IPS-15b (cell line): ENCODE data around the gene PRAC1.
A peak's percentile ranks its signal among the peaks of the same experiment; 100 is the strongest.

Source experiments
- H3K27me3 ChIP-seq: one replicate; pipeline ENCODE4 v1.6.1; 2013; ENCODE audit warnings: low read length; ENCODE audit not compliant: control insufficient read depth, insufficient read depth
- H3K36me3 ChIP-seq: one replicate; pipeline ENCODE4 v1.6.1; 2013; ENCODE audit warnings: low read length; ENCODE audit not compliant: control insufficient read depth, insufficient read depth
- H3K4me1 ChIP-seq: one replicate; pipeline ENCODE4 v1.6.1; 2013; ENCODE audit warnings: mild to moderate bottlenecking, low read length; ENCODE audit not compliant: control insufficient read depth, insufficient read depth
- H3K4me3 ChIP-seq: one replicate; pipeline ENCODE4 v1.5.1; 2013; ENCODE audit warnings: low read depth, low read length
- H3K9ac ChIP-seq: one replicate; pipeline ENCODE4 v1.6.1; 2013; ENCODE audit warnings: low read depth, mild to moderate bottlenecking, low read length
- H3K9me3 ChIP-seq: one replicate; pipeline ENCODE4 v1.6.1; 2013; ENCODE audit warnings: mild to moderate bottlenecking, low read length; ENCODE audit not compliant: control insufficient read depth, insufficient read depth

PRAC1 gene

DNA sequence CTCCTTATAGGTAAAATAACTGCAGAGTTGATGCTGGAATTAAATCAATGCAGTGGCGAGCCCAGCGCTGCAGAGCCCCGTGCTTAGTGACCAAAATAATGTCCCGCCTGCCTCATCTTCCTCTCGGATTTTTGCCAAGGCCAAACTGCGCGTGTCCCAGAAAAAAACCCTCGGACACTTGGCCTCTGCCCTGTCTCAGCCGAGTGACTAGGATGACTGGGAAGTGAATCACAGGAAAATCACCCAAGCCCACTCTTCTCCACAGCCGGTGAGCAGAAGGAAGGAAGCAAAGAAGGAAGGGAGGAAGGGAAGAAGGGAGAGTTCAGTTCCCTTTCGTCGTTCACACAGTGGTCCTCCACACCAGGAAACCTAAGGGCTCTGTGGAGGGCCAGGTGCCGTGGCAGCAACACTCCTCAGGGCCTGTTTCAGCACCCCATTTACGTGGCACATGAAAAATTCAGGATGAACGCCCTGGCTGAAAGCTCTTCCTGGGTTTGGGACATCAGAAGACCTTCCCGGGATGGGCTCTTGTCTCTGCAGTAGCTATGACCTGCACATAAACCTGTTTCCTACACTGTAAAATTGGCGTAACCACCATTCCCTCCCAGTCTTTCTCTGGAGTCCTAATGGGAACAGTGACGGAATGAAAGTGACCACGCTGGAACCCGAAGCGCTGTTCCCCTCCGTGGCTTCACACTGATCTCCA, 31.6 kb upstream of the PRAC1 start:
- peak overlapping the region; percentile 35 for H3K4me3 ChIP-seq
- H3K9me3 ChIP-seq, result no peaks in the 10 kb centered on the region
- H3K27me3 ChIP-seq, result peaks cover 98% of the 10 kb centered on the region
- H3K4me1 ChIP-seq, result no peaks in the 10 kb centered on the region
- no peaks in the 10 kb centered on the region for H3K36me3 ChIP-seq
- no peak overlapping the region for H3K9ac ChIP-seq

DNA sequence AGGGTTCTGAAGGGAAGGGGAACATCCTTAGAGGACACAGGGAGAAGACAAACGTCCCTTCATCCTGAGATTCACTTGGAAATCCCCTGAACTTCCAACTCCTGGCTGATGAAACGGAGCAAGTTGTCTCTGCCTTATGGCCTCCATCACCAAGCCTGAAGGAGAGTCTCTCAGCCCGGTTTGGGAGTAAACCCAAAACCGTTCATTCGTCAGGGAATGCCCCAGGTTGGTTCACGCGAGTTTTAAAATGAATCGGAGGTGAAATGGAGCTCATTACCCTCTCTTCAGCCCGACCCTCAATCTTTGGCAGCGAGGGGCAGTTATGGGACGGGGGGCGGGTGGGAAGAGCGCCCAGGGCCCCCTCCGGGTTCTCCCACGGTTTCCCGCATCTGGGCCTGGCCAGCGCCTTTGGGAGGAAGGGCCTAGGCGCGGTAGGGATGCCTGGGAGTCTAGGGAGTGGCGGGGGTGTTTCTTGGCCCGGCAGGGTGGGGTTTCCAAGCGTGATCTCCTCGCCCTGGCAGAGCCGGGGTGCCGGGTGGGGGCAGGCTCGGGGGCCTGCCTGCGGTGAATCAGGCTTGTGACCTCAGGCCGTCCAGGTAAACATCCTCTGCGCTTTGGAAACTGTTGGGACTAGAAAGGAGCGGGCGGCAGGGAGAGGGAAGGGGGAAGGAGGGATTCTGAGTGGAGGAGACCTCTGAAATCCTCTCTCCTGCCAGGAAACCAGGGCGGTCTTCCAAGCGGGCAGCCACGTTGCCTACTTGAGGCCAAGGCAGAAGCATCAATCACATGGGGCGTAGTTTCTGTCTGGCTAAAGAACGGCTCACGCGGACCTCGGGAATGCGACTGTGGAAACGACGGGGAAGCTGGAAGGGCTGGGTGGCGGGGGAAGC, 30.3 kb upstream of the PRAC1 start:
- Histone ChIP-seq H3K4me3 (peak overlapping the region; percentile 28), H3K9ac (no peak overlapping the region), H3K27me3 (peaks cover 100% of the 10 kb centered on the region), H3K4me1 (no peaks in the 10 kb centered on the region), H3K9me3 (no peaks in the 10 kb centered on the region), H3K36me3 (no peaks in the 10 kb centered on the region)

GRCh38 chr17:48751733-48752398, 29.5 kb upstream of the PRAC1 start:
- peaks cover 100% of the 10 kb centered on the region for H3K27me3 ChIP-seq
- H3K4me3 ChIP-seq, result peak overlapping the region; percentile 28
- no peaks in the 10 kb centered on the region for H3K36me3 ChIP-seq
- H3K9ac ChIP-seq, result no peak overlapping the region
- no peaks in the 10 kb centered on the region for H3K9me3 ChIP-seq
- no peaks in the 10 kb centered on the region for H3K4me1 ChIP-seq

DNA sequence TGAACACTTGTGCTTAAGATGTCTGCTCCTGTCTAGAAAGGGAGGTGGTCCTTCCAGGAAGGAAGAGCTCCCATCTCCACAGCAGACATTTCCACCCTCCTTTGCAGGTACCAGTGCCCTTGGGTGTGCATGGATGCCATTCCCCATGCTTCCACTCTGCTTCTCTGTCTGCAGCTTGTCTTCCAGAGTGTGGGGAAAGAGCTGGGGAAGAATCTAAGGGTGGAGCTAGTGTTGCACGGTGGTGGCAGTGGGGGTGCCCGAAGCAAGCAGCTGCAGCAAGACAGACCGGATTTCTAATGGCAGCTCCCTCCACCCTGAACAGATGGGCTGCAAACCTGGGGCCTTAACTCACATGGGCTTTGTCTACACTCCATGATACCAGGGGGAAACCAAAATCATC, 28.9 kb upstream of the PRAC1 start:
- peaks cover under 1% of the 10 kb centered on the region for H3K4me1 ChIP-seq
- H3K9me3 ChIP-seq, result no peaks in the 10 kb centered on the region
- peaks cover 100% of the 10 kb centered on the region for H3K27me3 ChIP-seq

GRCh38 chr17:48749621-48750553, 27.6 kb upstream of the PRAC1 start:
- Histone ChIP-seq H3K9ac (no peak overlapping the region), H3K4me3 (peak overlapping the region; percentile 28), H3K27me3 (peaks cover 100% of the 10 kb centered on the region), H3K9me3 (no peaks in the 10 kb centered on the region), H3K4me1 (peaks cover 2% of the 10 kb centered on the region), H3K36me3 (no peaks in the 10 kb centered on the region)

More for the DNA sequence above, 28.9 kb upstream of the PRAC1 start:
- Histone ChIP-seq H3K9ac (no peak overlapping the region), H3K36me3 (no peaks in the 10 kb centered on the region), H3K4me3 (peak overlapping the region; percentile 21)

DNA sequence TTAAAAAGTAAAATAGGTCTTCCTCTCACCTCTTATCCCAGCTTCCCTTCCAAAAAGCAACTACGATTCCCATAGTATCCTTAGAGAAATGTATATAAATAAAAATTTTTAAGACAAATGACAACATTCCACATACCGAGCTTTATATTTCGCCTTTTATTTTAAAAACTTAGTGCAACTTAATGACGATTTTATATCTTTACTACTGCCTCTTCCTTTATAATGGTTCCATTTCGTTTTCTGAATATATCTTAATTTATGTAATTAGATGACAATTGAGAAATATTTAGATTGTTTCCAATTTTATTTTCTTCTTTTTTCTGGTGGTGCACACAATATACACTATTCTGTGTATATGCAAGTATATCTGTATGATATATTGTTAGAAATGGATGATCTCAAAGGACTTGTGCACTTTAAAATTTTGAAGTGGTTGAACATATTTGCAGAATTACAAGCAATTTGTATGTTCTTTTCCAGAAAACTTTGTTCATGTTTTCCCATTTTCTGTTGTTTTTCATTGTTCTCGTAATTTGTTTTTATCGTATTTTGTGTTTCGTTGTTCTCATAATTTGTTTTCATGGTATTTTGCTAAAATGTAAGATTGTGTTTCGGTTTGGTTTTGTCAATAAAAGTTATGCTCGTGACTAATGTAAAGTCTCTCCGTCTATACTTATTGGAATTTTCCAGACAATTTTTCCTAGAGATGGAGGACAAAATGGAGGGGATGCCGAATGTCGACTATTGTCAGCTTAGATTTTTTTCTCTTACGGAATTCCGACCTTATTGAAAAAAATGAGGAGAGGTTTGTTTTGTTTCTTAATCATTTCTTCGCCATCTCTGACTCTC, 26.6 kb upstream of the PRAC1 start:
- H3K9me3 ChIP-seq, result no peaks in the 10 kb centered on the region
- no peak overlapping the region for H3K9ac ChIP-seq
- H3K4me3 ChIP-seq, result no peak overlapping the region
- peaks cover 100% of the 10 kb centered on the region for H3K27me3 ChIP-seq
- no peaks in the 10 kb centered on the region for H3K36me3 ChIP-seq
- H3K4me1 ChIP-seq, result peaks cover 2% of the 10 kb centered on the region

- H3K9me3 ChIP-seq, result no peaks in the 10 kb centered on the region
- no peak overlapping the region for H3K4me3 ChIP-seq
- H3K4me1 ChIP-seq, result peaks cover 2% of the 10 kb centered on the region
- no peaks in the 10 kb centered on the region for H3K36me3 ChIP-seq
- peaks cover 100% of the 10 kb centered on the region for H3K27me3 ChIP-seq
- H3K9ac ChIP-seq, result no peak overlapping the region
These were observed 25.4 kb upstream of the PRAC1 start for GRCh38 chr17:48747445-48748363.

- Histone ChIP-seq H3K27me3 (peaks cover 100% of the 10 kb centered on the region), H3K9ac (no peak overlapping the region), H3K4me3 (no peak overlapping the region), H3K9me3 (no peaks in the 10 kb centered on the region), H3K4me1 (peaks cover 2% of the 10 kb centered on the region), H3K36me3 (no peaks in the 10 kb centered on the region)
These were observed 24.7 kb upstream of the PRAC1 start for GRCh38 chr17:48746916-48747444.

GRCh38 chr17:48745381-48746275, 23.3 kb upstream of the PRAC1 start:
- Histone ChIP-seq H3K27me3 (peaks cover 100% of the 10 kb centered on the region), H3K36me3 (no peaks in the 10 kb centered on the region), H3K4me3 (peak overlapping the region; percentile 11), H3K9ac (no peak overlapping the region), H3K4me1 (peaks cover 2% of the 10 kb centered on the region), H3K9me3 (no peaks in the 10 kb centered on the region)
